CD4-positive, alpha-beta T cell treated with Interleukin-6 for 4 hours (primary cell): Measurements from ENCODE around the gene BRIX1.
"Not testable (repeated sequence)": the region's sequence is repeated elsewhere in the genome, so short reads cannot be mapped to it uniquely, and the experiment has no call there.

ENCODE experiments used
- DNase-seq: peaks from one replicate; pipeline ENCODE4 v3.0.0-alpha.2; 2020; ENCODE audit warnings: mixed read lengths

The BRIX1 gene

GRCh38 chr5:34971655-34972054 lies 56.1 kb downstream of the BRIX1 start:
- DNase-seq = not testable (repeated sequence)
